Parathyroid adenoma (tissue), 2 donors: Measurements from ENCODE around the gene AQP6.

ENCODE experiments used
- H2AFZ ChIP-seq: fragments of 300-600 bp; sonication (generic); one replicate; pipeline ENCODE4 v1.7.0; 2017; ENCODE audit warnings: antibody characterized with exemption, mild to moderate bottlenecking
- H3K27ac ChIP-seq: fragments of 300-600 bp; sonication (generic); one replicate; pipeline ENCODE4 v1.7.0; 2017
- H3K27me3 ChIP-seq: fragments of 300-600 bp; sonication (generic); one replicate; pipeline ENCODE4 v1.7.0; 2017; ENCODE audit warnings: low read length; ENCODE audit not compliant: control insufficient read depth, insufficient read depth
- H3K36me3 ChIP-seq: fragments of 300-600 bp; sonication (generic); one replicate; pipeline ENCODE4 v1.7.0; 2017; ENCODE audit warnings: low read length; ENCODE audit not compliant: control insufficient read depth, insufficient read depth
- H3K4me1 ChIP-seq: fragments of 300-600 bp; sonication (generic); one replicate; pipeline ENCODE4 v1.7.0; 2017; ENCODE audit warnings: control low read depth
- H3K4me2 ChIP-seq: fragments of 300-600 bp; sonication (generic); one replicate; pipeline ENCODE4 v1.7.0; 2017; ENCODE audit warnings: low read length
- H3K4me3 ChIP-seq: fragments of 300-600 bp; sonication (generic); one replicate; pipeline ENCODE4 v1.7.0; 2017; ENCODE audit warnings: low read depth, low read length
- H3K79me2 ChIP-seq: fragments of 300-600 bp; sonication (generic); one replicate; pipeline ENCODE4 v1.7.0; 2017; ENCODE audit warnings: control low read depth
- H3K9ac ChIP-seq: fragments of 300-600 bp; sonication (generic); one replicate; pipeline ENCODE4 v1.7.0; 2017; ENCODE audit warnings: mild to moderate bottlenecking
- H3K9me3 ChIP-seq: fragments of 300-600 bp; sonication (generic); one replicate; pipeline ENCODE4 v1.7.0; 2017; ENCODE audit warnings: low read length; ENCODE audit not compliant: control insufficient read depth
- TF ChIP-seq, protein P1 (sequence below): fragments of 300-600 bp; sonication (generic); IDR thresholded peaks from one replicate; pipeline ENCODE4 v1.7.0; 2017; ENCODE audit warnings: antibody characterized with exemption, mild to moderate bottlenecking
- donor health status: primary hyperparathyroidism.

Gene AQP6

DNA sequence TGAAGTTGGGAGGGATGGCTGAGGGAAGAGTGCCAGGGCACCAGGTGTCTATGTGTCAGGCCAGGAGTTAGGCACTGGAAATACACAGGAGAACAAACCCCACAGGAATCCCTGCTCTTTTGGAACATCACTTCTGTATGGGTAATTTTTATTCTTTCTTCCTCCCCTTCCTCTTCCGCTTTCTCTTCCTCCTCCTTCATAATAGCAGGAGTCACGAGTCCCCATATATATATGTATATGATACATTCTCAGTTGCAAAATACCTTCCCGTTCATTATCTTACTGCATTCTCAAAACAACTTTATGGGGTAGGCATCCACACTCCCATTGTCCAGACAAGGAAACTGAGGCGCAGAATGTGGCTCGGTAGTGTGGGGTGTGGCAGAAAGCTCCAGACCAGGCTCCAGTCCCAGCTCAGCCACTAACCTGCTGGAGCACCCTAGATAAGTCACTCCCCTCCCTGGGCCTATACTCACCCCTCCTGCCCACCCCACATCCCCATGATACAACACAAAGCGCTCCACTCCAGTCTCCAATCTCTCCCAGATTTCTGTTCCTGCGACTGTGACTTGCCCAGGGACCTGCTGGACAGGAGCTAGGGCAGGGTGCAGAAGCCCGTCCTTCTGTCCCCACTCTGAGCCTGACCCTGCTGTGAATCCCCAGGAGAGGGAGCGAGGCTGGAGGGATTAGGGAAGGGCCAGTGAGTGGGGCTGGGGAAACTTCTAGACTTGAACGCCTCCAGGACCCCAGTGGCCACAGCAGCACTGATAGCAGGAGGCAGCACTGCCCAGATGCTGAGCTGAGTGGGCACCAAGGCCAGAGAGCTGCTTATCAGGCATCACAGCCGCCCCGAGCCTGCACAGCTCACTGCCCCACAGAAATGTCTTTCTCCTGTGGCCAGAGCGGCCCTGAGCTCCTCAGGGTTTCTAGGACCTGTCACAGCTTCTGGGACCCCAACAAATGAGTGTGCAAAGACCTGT, 23.6 kb upstream of the AQP6 start:
- Histone ChIP-seq H3K79me2 (no peaks in the 10 kb centered on the region), H3K27me3 (no peaks in the 10 kb centered on the region), H3K4me1 (peaks cover 20% of the 10 kb centered on the region), H3K4me2 (no peak overlapping the region), H3K9ac (no peak overlapping the region), H3K9me3 (no peaks in the 10 kb centered on the region), H3K4me3 (no peak overlapping the region), H3K27ac (no peak overlapping the region), H2AFZ (no peak overlapping the region), H3K36me3 (no peaks in the 10 kb centered on the region)
- TF ChIP-seq, protein P1, sequence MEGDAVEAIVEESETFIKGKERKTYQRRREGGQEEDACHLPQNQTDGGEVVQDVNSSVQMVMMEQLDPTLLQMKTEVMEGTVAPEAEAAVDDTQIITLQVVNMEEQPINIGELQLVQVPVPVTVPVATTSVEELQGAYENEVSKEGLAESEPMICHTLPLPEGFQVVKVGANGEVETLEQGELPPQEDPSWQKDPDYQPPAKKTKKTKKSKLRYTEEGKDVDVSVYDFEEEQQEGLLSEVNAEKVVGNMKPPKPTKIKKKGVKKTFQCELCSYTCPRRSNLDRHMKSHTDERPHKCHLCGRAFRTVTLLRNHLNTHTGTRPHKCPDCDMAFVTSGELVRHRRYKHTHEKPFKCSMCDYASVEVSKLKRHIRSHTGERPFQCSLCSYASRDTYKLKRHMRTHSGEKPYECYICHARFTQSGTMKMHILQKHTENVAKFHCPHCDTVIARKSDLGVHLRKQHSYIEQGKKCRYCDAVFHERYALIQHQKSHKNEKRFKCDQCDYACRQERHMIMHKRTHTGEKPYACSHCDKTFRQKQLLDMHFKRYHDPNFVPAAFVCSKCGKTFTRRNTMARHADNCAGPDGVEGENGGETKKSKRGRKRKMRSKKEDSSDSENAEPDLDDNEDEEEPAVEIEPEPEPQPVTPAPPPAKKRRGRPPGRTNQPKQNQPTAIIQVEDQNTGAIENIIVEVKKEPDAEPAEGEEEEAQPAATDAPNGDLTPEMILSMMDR: no peak

DNA sequence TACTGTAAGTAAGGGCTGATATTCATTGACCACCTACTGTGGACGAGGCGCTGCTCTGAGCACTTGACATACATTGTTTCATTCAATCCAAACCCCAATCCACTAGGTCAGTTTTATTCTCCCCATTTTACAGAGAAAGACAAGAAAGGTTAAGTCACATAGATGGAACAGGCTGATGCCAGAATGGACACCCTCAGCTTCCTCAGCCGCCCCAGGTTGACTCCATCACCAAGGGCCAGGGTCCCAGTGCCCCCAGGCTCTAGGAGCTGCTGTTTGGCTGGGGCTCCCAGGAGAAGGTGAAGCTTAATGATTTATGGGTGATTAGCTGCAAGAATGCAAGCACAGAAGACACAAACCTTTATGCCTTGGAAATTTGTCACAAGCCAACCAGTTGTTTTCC, 22.9 kb upstream of the AQP6 start:
- TF ChIP-seq, protein P1: no peak
- no peaks in the 10 kb centered on the region for H3K27me3 ChIP-seq

DNA sequence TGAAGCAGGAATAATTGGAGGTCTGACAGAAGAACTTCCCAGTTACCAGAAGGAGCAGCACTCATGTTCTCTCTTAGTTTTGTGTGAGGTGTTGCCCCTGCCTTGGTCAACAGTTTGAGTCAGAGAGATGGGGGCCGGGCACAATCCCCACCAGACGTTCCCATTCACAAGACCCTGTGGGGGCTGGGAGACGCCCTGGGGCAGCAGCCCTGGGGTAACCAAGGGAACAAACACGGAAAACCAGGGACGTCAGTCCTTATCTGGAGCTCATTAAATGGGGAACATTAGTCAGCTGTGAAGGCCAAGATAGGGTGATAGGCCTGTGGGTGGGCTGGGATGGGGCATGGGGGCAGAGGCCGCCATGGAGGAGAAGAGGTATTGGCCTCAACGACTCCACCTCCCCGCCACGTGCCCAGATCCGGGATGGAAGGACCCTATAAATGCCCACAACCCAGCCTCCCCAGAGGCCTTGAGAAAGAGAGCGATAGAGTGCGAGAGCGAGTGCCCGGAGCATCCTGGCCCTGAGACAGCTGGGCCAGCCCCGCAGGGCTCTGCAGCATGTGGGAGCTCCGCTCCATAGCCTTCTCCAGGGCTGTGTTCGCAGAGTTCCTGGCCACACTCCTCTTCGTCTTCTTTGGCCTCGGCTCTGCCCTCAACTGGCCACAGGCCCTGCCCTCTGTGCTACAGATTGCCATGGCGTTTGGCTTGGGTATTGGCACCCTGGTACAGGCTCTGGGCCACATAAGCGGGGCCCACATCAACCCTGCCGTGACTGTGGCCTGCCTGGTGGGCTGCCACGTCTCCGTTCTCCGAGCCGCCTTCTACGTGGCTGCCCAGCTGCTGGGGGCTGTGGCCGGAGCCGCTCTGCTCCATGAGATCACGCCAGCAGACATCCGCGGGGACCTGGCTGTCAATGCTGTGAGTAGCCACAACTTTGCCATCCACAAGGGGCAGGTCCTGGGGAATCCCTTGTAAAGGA, 22.2 kb upstream of the AQP6 start, which contains the start of gene AQP2:
Gene AQP2, plus strand, starts transcription at position 465 of the 979 bp plus-strand sequence. Its CDS starts 94 bp downstream, at position 559.
- TF ChIP-seq, protein P1: no peak

More for the DNA sequence above, 22.9 kb upstream of the AQP6 start:
- Histone ChIP-seq H3K4me2 (no peak overlapping the region), H3K9me3 (no peaks in the 10 kb centered on the region), H3K27ac (no peak overlapping the region), H3K79me2 (no peaks in the 10 kb centered on the region), H3K4me1 (peaks cover 13% of the 10 kb centered on the region), H3K36me3 (no peaks in the 10 kb centered on the region), H3K9ac (no peak overlapping the region), H2AFZ (no peak overlapping the region), H3K4me3 (no peak overlapping the region)

DNA sequence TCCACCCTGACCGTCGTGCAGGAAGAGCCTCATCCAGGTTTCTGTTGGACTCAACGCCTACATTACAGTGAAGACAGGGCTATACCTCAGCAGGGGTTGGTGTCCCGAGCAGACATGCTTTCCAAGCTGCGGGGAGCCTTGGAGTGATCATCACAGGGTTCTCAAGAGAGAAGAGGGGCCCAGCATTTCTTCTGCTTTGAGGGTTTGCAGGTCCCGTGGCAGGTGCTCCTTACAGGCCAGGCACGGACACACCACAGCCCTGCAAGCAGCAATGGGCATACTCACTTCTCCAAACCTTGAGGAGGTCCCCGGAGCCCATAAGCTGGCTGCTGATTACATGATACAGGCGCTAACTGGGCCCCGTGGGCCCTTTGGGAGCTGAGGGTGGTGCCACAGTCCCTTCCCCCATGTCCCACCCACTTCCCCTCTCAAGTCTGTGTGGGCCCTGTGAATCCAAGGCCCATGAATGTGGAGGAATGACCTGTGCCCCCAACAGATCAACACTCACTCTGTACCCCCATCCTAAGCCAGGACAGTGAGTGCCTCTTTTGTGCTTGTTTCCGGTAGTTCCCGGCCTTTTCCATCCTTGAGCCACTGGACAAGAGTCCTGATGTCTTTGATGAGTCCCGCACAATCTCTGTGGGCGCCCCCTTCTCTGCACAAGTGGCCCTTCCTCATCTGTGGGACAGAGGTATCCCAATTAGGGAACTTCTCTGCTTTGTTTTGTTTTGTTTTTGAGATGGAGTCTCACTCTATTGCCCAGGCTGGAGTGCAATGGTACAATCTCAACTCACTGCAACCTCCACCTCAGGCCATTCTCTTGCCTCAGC, 21.1 kb upstream of the AQP6 start:
- H3K4me2 ChIP-seq: no peak overlapping the region
- H3K9me3 ChIP-seq: no peaks in the 10 kb centered on the region
- no peaks in the 10 kb centered on the region for H3K36me3 ChIP-seq
- no peak overlapping the region for H3K27ac ChIP-seq
- peaks cover 4% of the 10 kb centered on the region for H3K4me1 ChIP-seq
- no peaks in the 10 kb centered on the region for H3K27me3 ChIP-seq
- H3K79me2 ChIP-seq: no peaks in the 10 kb centered on the region
- H3K9ac ChIP-seq: no peak overlapping the region
- H3K4me3 ChIP-seq: no peak overlapping the region
- TF ChIP-seq, protein P1: no peak
- H2AFZ ChIP-seq: no peak overlapping the region

More for the DNA sequence above, 22.2 kb upstream of the AQP6 start, which contains the start of gene AQP2:
- no peaks in the 10 kb centered on the region for H3K79me2 ChIP-seq
- H3K4me1 ChIP-seq: peaks cover 11% of the 10 kb centered on the region
- no peaks in the 10 kb centered on the region for H3K36me3 ChIP-seq
- H2AFZ ChIP-seq: no peak within 1 kb of the TSS
- H3K4me3 ChIP-seq: no peak within 1 kb of the TSS
- no peak within 1 kb of the TSS for H3K9ac ChIP-seq
- H3K9me3 ChIP-seq: no peaks in the 10 kb centered on the region
- H3K27ac ChIP-seq: no peak within 1 kb of the TSS
- no peak within 1 kb of the TSS for H3K4me2 ChIP-seq
- H3K27me3 ChIP-seq: no peaks in the 10 kb centered on the region
